HFFc6 (cell line): ENCODE data around the gene ID4. TPM values are rescaled to one million over a fixed set of nuclear protein-coding genes. Genes with fewer than 3 reads are reported as not detected.

ENCODE experiments used
- DNase-seq: peaks from one replicate; pipeline ENCODE4 v3.0.0-alpha.2; 2018
- H3K27ac Mint-ChIP-seq: 2 replicates; pipeline ENCODE4 v1.8.0; 2020; ENCODE audit warnings: mild to moderate bottlenecking, mixed read lengths
- H3K27me3 Mint-ChIP-seq: 2 replicates; pipeline ENCODE4 v1.8.0; 2021; ENCODE audit warnings: mild to moderate bottlenecking, moderate library complexity, mixed read lengths; ENCODE audit not compliant: insufficient read depth
- H3K36me3 Mint-ChIP-seq: 2 replicates; pipeline ENCODE4 v1.8.0; 2021; ENCODE audit warnings: low read depth, mixed read lengths
- H3K4me1 Mint-ChIP-seq: 2 replicates; pipeline ENCODE4 v1.8.0; 2020; ENCODE audit warnings: low read depth, mixed read lengths
- H3K4me3 Mint-ChIP-seq: 2 replicates; pipeline ENCODE4 v1.8.0; 2020; ENCODE audit warnings: mild to moderate bottlenecking, moderate library complexity, mixed read lengths
- H3K9me3 Mint-ChIP-seq: 2 replicates; pipeline ENCODE4 v1.8.0; 2020; ENCODE audit warnings: mild to moderate bottlenecking, mixed read lengths
- total RNA-seq, 6 experiments: library from RNA; stranded (reverse); fragmentation: NEBNext Ultra II Directional; extraction: Animal tissue kit (Norgen Biotek cat#: 25700); gene quantifications; 2 replicates in 1 of 6; 3 replicates in 5 of 6; pipeline ENCODE4 v1.2.3, GENCODE V29; 2021
- TF ChIP-seq, protein P1 (sequence below): fragments of 200-600 bp; sonication (generic); IDR thresholded peaks from 2 replicates; pipeline ENCODE4 v1.5.0; 2021; ENCODE audit warnings: antibody characterized with exemption, mild to moderate bottlenecking

ID4 gene
- total RNA-seq, 6 experiments from 2014 or later: 7.2 to 11.9 (median 10.9) TPM

DNA sequence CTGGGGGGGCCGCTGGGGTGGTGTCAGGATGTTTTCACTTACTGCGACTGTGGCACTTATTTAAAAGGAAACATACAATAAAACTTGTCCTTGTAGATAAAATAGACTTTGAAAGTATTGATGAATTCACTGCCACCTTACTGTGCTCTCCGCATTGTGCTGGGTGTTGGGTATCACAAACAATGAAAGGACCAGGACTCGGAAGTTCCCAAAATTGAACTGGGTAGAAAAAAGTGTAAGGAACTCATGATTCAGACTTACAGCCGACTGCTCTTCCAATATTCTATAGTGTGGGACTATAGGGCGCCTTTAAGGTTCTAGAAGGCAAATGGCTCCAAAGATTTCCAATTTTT, 32.1 kb upstream of the ID4 start:
- Mint-ChIP-seq H3K9me3 (no peaks in the 10 kb centered on the region), H3K4me3 (peak overlapping the region; percentile 84), H3K27ac (peak overlapping the region; percentile 97), H3K36me3 (0 out of 2 replicates have a peak, but pooled peaks cover 6% of the 10 kb centered on the region), H3K27me3 (peaks cover 1% of the 10 kb centered on the region; the same call in 1 of the 2 replicates), H3K4me1 (peaks cover 47% of the 10 kb centered on the region)
- DNase-seq: no peak
- TF ChIP-seq, protein P1, sequence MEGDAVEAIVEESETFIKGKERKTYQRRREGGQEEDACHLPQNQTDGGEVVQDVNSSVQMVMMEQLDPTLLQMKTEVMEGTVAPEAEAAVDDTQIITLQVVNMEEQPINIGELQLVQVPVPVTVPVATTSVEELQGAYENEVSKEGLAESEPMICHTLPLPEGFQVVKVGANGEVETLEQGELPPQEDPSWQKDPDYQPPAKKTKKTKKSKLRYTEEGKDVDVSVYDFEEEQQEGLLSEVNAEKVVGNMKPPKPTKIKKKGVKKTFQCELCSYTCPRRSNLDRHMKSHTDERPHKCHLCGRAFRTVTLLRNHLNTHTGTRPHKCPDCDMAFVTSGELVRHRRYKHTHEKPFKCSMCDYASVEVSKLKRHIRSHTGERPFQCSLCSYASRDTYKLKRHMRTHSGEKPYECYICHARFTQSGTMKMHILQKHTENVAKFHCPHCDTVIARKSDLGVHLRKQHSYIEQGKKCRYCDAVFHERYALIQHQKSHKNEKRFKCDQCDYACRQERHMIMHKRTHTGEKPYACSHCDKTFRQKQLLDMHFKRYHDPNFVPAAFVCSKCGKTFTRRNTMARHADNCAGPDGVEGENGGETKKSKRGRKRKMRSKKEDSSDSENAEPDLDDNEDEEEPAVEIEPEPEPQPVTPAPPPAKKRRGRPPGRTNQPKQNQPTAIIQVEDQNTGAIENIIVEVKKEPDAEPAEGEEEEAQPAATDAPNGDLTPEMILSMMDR: no peak

DNA sequence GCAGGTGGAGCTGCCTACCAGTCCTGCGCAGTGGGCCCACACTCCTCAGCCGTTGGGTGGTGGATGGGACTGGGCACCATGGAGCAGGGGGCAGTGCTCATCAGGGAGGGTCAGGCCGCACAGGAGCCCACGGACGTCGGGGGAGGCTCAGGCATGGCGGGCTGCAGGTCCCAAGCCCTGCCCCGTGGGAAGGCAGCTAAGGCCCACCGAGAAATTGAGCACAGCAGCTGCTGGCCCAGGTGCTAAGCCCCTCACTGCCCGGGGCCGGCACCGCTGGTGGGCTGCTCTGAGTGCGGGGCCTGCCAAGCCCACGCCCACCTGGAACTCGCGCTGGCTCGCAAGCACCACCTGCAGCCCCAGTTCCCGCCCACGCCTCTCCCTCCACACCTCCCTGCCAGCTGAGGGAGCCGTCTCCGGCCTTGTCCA, 30.2 kb upstream of the ID4 start:
- Mint-ChIP-seq H3K4me3 (no peak overlapping the region), H3K9me3 (no peaks in the 10 kb centered on the region), H3K27ac (no peak overlapping the region), H3K27me3 (peaks cover 1% of the 10 kb centered on the region; the same call in 1 of the 2 replicates), H3K36me3 (0 out of 2 replicates have a peak, but pooled peaks cover 6% of the 10 kb centered on the region), H3K4me1 (peaks cover 39% of the 10 kb centered on the region)
- DNase-seq: no peak
- TF ChIP-seq, protein P1: no peak

DNA sequence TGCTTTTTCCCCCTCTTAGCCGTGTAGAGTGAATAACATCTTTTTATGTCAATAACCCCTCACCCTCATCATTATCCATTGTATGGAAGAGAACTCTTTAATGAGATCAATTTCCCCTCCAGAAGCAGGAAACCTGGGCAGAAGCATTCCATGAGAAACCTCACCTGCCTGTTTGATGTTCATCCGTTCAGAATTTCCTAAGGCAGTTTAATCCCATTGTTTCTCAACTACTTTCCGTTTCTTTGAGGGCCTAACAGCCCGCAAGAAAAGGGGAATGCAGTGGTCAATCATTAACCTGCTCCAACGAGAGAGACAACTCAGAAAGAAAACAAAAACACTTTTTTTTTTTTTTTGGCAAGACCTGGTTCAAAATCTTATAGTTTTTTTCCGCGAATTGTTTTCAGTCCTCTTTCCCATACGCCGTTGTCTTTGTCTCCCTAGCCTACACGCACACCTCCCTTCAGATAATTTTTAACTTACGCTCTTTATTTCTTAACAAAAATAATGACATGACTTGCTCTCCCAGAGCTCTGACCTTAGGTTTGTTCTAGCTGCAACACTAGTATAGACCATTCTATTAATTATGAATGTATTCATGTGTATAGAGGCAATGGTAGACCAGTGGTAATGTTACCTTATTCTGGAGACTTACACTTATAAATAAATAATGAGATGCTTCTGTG, 25.6 kb upstream of the ID4 start:
- no peak for DNase-seq
- Mint-ChIP-seq H3K27me3 (peaks cover 1% of the 10 kb centered on the region; the same call in 1 of the 2 replicates), H3K4me3 (no peak overlapping the region), H3K9me3 (no peaks in the 10 kb centered on the region), H3K36me3 (no peaks in the 10 kb centered on the region), H3K4me1 (no peaks in the 10 kb centered on the region), H3K27ac (no peak overlapping the region)
- TF ChIP-seq, protein P1: no peak

DNA sequence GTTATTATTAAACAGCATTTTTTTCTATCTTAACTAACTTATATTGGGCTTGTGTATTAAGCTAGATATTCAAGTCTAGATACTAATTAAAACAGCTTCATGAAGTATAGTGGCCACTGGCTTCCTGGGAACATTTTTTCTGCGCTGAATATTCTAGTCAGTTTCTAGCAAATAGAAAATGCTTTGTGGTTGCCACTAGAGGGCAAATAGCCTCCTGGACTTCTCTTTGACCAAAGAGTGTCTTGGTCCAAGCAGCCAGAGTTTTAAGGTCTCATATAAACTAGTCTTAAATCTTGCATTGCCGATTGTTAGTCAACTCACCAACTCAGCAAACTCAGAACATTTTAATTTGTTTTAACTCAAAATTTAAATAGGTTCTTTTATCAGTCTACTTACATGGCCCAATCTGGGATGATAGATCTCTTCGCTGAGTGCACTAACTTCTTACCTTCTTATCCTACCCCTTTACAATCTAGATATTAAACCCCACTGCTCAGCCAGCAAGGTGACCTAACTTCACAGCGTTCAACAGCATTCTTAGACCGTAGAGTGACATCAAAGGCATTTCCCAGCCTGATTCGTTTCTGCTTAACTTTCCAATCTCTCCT, 24.6 kb upstream of the ID4 start:
- Mint-ChIP-seq H3K36me3 (no peaks in the 10 kb centered on the region), H3K4me1 (no peaks in the 10 kb centered on the region), H3K27ac (no peak overlapping the region), H3K9me3 (peaks cover 7% of the 10 kb centered on the region; the same call in 1 of the 2 replicates), H3K4me3 (no peak overlapping the region), H3K27me3 (no peaks in the 10 kb centered on the region)
- TF ChIP-seq, protein P1: peak; percentile 82
- peak; percentile 42 for DNase-seq

DNA sequence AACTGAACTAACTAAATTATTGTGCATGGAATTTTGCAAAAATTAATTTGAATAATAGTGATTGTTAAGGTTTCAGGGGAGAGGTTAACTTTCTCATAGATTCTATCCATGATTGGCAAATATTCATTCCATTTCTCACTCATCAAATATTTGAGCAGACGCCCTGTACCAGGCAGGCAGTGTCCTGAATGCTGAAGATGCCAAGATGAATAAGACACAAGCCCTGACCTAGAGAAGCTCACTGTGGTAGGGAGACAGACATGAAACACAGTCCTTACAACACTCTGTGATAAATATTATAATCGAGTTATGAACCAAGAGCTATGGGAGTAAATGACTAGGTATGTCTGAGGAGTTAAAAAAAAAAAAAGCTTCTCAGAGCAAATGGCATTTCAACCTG, 18.4 kb upstream of the ID4 start:
- Mint-ChIP-seq H3K27ac (no peak overlapping the region), H3K4me3 (no peak overlapping the region), H3K9me3 (peaks cover 7% of the 10 kb centered on the region; the same call in 1 of the 2 replicates), H3K27me3 (no peaks in the 10 kb centered on the region; the same call in 1 of the 2 replicates), H3K36me3 (no peaks in the 10 kb centered on the region), H3K4me1 (no peaks in the 10 kb centered on the region)
- TF ChIP-seq, protein P1: no peak
- DNase-seq: no peak
